Measurements from ENCODE around the gene NOL6.

NOL6 gene

DNA sequence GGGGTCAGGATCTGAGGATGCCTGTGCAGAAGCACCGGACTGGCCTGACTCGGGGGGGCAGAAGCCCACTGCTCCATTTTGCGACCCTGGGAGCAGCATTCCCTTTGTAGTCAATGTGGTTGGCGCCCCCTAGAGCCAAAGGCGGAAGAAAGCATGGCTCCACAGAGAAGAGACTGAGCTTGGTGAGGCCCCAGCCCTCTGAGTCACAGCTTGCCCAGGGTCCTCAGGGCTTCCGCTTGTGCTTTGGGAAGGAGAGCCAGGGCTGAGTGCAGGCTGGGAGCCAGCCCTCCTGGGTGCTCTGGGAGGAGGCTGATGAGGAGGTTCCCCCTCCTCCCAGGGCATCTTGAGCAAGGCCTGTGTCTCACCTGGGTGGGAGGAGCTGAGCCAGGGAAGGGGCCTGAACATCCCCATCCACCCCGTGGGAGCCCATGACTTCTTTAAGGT, 20.9 kb downstream of the NOL6 start:
- FAIRE-seq: peak; percentile 8

DNA sequence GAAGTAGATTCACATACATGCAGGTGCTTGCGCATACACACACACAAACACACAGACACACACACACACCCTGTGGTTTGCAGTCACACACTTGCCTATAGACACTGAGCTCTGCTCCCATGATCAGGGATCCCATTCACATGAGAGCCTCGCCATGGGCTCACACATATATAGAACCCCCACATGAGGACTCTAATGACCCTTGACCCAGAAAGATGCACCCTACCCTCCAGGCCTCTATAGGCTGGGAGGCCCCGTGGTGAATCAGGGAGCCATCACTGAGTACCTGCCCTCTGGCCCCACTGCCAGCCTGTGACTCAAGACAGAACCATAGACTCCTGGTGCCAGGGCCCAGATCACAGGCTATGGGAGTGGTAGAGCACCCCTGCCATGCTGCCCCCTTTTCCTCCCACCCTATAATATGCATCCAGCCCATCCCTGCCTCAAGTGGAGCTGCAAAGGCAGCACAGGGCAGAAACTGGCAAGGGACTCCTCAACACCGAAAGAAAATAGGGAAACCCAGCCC, 23.0 kb downstream of the NOL6 start:
- FAIRE-seq: no peak

GRCh38 chr9:33449715-33450114, 24.0 kb downstream of the NOL6 start:
- no peak for FAIRE-seq

- FAIRE-seq: no peak
These were observed 25.7 kb downstream of the NOL6 start for GRCh38 chr9:33447799-33448553.

GRCh38 chr9:33446946-33447798, 26.6 kb downstream of the NOL6 start, which contains the start of gene AQP3:
Gene AQP3, minus strand, starts transcription at chr9:33447593. Its CDS starts 63 bp downstream, at chr9:33447530.
- FAIRE-seq: no peak

DNA sequence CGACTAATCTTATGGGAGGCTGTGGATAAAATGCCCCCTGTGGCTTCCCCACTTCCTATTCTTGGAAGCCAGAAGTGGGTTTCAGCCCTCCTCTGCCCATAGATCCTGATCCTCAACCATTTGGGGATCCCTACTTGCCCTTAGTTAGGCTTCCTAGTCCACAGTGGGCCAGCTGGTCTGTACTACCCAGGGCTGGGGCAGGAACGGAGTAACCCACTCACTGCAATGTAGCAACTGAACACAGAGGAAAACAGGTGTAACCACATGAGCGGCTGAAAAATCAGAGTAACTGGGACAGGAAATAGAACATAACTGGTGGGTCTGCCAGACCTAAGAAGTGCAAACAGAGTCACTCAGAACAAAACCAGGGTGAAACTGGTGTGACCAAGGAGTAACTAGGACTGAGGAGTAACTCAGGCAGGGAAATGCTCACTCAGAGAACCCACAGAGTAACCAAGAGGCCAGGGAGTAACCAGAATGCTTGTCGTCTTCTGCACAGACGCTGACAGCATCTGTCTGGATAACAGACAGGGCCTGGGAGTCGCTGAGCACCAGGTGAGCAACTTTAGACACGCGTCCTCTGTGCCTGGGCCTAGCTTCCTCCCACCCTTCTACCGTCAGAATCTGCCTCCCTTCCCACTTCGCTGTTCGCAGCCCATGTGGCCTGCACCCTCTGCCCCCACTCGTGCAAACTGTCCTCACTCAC, 27.3 kb downstream of the NOL6 start:
- no peak for FAIRE-seq

- no peak for FAIRE-seq
These were observed 28.1 kb downstream of the NOL6 start for GRCh38 chr9:33445389-33446239.

- FAIRE-seq: no peak
These were observed 30.1 kb downstream of the NOL6 start for GRCh38 chr9:33443464-33444154.

DNA sequence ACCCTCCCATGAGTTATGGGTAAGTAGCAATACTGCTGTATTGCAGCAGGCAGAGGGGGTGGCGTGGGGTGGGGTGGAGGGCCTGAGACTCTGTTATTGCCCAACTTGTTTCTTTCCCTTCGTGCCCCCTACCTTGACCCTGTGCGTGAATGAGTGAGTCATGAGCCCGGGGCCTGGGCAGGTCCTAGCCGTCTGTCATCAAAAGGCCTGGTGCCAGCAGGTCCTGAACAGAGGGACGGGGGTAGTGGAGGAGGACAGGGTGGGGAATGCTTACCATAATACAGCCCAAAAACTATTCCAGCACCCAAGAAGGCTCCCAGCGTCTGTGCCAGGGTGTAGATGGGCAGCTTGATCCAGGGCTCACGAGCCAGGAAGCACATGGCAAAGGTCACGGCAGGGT, 30.7 kb downstream of the NOL6 start:
- no peak for FAIRE-seq

GRCh38 chr9:33442125-33442524, 31.6 kb downstream of the NOL6 start:
- FAIRE-seq: no peak

- no peak for FAIRE-seq
These were observed 33.1 kb downstream of the NOL6 start for GRCh38 chr9:33440609-33441008.

DNA sequence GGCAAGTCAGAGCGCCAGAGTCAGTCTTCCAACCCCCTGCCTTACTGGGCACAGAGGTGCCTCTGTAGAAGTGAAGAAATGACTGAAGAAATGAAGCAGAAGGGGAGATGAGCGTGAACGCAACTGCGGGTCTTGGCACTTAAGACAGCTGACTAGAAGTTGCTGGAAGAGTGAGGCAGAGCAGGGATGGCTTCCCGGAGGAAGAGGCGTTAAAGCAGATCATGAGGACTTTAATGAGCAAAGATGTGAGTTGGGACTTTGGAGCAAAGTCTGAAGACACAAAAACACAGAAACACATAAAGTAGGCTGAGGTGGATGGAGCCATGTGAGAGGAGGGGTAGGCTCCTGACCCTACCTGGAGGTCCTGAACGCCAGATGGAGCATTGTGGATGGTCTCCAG, 33.5 kb downstream of the NOL6 start:
- no peak for FAIRE-seq

DNA sequence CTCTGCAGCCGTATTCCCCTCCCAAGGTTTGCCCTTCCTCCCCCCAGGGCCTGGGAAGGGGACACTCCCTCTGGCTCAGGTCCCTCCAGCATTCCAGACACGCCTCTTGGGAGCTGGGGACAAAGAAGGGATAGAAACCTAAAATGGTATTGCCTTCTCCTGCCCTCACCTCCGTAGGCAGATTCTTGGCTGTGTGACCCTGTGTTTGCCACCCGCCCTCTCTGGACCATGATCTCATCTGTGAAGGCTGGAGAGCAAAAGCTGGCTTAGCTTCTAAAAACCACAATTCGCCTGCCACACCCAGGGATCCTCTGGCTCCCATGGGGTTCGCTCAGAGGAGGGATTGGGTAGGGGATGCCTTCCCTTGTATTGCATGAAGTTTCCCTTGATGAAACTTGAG, 34.0 kb downstream of the NOL6 start:
- no peak for FAIRE-seq

- no peak for FAIRE-seq
These were observed 34.6 kb downstream of the NOL6 start for GRCh38 chr9:33438926-33439680.

GRCh38 chr9:33437898-33438297, 35.8 kb downstream of the NOL6 start:
- no peak for FAIRE-seq

GRCh38 chr9:33437205-33437604, 36.5 kb downstream of the NOL6 start:
- no peak for FAIRE-seq

GRCh38 chr9:33436445-33436844, 37.3 kb downstream of the NOL6 start:
- no peak for FAIRE-seq

DNA sequence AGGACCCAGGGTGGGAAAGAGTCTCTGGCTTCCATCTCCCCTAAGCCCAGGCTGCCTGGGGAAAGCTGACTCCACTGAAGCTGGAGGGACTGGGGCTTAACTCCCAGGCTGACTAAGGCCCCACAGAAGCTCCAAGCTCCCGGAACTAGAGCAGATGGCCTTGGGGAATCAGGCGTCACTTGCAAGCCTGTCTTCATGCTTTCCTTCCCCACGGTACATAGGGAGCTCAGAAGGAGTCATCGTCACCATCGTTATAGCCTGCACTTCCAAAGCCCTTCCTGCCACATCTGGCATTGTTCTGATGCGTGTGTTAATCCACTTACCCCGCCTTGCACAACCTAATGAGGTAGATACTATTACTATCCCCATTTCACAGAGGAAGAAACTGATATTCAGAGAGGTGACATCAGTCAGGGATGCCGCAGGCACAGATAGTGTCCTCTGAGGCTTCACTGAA, 37.9 kb downstream of the NOL6 start:
- no peak for FAIRE-seq

DNA sequence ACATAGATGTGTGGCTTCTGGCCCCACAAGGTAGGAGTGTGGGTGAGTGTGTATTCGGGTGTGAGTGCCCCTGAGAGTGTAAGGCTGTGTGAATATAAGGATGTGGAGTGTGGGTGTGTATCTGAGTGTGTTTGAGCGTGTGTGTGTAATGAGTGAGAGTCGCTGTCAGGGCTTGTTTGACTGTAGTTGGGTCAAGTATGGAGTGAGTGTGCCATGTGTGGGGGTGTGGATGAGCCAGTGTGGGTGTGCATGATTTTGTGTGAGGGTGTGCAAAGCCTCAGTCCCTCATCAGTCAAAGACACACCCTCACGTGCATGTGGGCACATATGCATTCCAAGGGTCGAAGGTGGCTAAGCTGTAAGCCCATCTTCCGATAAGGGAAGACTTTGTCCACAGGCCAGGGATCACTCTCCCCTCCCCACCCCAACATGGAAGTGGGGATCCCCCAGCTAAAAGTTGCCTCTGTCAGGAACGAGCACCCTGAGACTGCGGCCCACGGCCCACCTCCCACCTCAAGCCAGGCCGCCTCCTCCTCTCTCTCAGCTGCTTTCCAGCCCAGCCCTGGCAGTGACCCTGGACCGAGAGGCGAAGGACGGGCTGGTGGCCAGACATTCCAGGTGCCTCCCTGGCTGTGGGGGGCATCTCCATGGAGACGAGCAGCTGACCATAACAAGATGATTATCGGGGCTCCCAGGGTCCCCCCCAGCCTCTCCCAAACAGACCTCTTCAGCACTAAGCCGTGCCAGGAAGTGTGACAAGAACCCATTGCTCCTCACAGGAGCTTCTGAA, 39.2 kb downstream of the NOL6 start:
- no peak for FAIRE-seq

- no peak for FAIRE-seq
These were observed 39.9 kb downstream of the NOL6 start for GRCh38 chr9:33433871-33434270.

Data from G401.6 (cell line).